Activated CD4-positive, alpha-beta T cell treated with anti-CD3 and anti-CD28 coated beads, Interleukin-2, amount 50 U/mL, for 24 hours (primary cell): Measurements from ENCODE around the gene DIRAS2.
"Not testable (repeated sequence)": the region's sequence is repeated elsewhere in the genome, so short reads cannot be mapped to it uniquely, and the experiment has no call there.

Source experiments
- DNase-seq, 2 donors: peaks; one replicate each; pipeline ENCODE4 v3.0.0-alpha.2; 2020; ENCODE audit warnings: low read depth in 1 of 2, low spot score in 1 of 2

The DIRAS2 gene, protein sequence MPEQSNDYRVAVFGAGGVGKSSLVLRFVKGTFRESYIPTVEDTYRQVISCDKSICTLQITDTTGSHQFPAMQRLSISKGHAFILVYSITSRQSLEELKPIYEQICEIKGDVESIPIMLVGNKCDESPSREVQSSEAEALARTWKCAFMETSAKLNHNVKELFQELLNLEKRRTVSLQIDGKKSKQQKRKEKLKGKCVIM

DNA sequence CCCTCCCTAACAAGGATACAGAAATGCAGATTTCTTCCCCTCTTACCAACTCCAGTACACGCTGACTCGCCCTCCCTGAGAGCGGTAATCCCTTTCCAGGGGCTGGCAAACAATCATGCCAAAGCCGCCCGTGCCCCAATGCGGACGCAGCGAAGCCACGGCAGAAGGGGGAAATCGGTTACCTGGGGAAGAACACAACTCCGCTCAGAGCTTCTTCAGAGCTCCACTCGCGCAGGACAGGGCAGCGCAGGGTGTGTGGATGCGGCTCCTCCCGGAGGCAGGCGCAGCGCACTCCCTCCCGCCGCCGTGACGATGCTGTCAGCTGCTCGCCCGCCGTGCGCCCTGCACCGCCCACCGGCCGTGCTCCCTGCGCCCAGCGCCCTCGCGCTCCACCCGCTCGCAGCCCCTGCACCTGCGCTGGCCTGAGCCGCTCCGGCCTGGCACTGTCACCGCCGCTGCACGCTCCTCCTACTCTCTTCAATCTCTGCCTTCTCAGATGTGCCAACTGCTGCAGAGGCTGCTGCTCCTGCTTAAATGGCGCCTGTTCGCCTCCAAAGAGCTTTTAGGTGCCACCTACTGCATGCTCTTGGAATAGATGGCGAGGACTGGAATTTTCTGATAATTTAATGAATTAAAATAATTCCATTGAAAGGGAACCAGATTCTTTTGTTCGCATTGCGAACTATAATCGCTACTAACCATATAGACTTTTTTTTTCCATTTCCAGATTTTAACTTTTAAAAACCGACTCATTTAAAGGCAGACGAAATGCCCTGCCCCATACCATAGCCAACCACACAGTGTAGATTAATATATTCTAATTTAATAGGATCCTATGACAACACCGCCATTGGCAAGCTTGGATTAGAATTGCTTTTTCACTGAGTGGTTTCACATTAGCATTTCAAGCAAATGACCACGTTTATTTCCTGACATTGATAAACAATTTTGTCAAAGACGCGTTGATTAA is at the start of gene DIRAS2:
Gene DIRAS2, minus strand, starts transcription at position 255 of the 970 bp plus-strand sequence. CDS start 28,997 bp downstream, outside the sequence.
- DNase-seq, result peak in 1 of 2 donors; percentile 1

DNA sequence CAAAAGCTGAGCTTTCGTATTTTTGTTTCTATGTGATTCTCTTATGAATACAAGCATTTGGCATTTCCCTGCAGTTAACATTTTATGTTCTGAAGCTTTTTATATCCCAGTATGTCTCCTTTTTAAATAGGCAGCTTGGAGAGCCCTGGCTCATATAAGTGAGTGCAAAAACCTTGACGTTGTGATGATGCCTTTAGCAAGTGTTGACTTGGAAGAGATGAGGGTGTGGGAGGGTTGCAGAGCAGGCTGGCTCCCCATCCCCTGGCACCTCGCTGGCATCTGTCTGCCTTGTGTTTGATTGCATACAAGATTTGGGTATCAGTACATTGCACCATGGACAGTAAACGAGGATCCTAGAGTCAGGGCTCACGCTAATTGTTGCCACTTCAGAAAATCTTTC is 42.1 kb upstream of the DIRAS2 start:
- DNase-seq, result no peak

DNA sequence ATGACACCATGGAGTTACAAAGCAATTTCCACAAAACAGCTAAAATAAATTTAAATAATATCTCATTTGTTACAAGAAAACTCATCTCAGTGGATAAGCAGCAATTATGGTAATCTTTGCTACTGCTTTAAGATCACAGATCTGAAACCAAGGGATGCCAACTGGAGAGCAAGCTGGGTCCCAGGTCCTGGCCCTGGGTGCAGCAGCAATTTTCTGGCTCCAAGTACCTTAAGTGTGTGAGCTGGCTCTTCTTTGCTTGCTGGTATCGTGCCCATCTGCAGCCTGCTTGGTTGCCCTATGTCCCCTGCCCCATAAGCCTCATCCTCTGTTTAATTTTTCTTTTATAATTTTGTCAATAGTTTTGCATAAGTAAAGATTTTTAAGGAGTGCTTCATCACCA is 41.5 kb upstream of the DIRAS2 start:
- no peak for DNase-seq

DNA sequence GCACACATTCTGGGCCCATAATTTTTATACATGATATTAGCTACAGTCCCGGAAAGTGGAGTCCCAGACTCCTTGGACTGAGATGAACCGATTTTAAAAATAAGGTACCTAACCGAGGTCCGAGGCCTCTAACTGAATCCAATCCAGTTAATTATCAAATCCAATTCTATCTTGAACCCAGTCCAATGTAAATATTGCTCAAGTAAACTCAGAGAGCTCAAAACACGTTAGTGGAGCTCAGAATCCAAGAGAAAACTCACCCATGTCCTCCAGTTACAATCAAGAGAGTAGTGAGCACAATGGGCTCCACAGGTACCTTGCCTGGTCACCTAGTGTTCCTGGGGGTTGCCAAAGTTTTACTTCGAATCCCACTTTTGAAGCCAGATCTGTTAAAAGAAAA is 37.9 kb upstream of the DIRAS2 start:
- no peak for DNase-seq

DNA sequence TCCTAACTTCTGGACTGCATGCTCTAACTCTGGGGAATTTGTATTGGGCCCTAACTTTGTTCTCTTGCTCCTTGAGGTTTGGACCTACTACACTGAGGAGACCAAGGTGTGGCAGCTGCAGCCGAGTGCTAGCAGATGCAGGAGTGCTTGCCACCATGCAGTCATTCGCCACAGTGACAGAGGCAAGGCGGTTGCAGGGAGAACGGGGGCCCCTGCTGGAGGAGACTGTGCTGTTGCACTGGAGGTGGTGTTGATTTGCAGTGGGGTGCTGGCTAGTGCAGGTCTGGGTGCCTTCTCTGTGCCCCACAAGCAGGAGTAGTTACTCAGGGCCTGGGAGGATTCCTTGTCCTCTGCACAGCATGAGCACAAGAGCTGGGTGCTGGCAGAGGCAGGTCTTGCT is 22.4 kb upstream of the DIRAS2 start:
- DNase-seq, result no peak

DNA sequence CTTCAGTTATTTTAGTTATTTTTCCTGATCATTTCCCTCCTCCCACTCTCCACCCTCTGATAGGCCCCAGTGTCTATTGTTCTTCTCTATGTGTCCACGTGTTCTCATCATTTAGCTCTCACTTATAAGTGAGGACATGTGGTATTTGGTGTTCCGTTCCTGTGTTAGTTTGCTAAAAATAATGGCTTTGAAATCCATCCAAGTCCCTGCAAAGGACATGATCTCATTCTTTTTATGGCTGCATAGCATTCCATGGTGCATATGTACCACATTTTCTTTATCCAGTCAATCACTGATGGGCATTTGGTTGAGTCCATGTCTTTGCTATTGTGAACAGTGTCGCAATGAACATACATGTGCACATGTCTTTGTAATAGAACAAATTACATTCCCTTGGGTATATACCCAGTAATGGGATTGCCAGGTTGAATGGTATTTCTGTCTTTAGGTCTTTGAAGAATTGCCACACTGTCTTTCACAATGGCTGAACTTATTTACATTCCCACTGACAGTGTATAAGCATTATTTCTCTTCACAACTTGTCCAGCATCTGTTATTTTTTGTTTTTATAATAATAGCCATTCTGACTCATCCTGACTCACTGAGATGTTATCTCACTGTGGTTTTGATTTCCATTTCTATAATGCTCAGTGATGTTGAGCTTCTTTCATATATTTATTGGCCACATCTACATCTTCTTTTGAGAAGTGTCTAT is 17.2 kb upstream of the DIRAS2 start:
- DNase-seq, result no peak

DNA sequence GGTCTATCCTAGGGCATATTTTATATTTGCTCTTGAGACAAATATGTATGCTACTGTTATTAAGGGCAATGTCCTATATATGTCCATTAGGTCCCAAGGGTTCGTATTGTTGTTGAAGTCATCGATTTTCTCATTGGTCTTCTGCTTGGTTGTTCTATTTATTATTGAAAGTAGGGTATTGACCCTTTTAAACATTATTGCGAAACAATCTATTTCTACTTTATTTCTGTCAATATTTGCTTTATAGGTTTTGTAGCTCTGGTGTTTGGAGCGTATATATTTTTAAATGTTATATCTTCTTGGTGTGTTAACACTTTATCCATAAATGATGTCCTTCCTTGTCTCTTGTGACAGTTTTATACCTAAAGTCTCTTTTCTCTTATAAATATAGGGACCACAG is 16.2 kb upstream of the DIRAS2 start:
- DNase-seq, result no peak

DNA sequence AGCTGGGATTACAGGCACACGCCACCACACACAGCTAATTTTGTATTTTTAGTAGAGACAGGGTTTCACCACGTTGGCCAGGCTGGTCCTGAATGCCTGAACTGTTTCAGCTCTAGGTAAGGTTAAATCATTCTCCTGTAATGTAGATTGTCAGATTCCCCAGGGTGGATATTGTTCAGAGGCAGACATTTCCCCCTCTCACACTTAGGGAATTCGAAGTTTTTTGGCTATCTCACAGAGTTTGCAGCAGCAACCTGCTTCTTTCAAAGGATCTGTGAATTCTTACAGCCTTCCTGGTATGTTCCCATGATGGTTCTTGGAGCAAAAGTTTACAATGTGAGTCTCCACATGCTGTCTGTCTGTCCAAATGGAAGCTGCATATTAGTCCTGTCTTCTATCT is 15.6 kb upstream of the DIRAS2 start:
- DNase-seq, result no peak

DNA sequence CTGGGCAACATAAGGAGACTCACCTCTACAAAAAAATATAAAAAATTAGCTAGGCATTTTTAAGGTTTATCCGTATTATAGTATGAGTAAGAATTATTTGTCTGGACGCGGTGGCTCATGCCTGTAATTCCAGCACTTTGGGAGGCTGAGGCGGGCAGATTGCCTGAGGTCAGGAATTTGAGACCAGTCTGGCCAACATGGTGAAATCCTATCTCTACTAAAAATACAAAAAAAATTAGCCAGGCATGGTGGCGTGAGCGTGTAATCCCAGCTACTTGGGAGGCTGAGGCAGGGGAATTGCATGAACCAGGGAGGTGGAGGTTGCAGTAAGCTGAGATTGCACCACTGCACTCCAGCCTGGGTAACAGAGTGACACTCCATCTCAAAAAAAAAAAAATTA is 14.3 kb upstream of the DIRAS2 start:
- DNase-seq, result not testable (repeated sequence)

DNA sequence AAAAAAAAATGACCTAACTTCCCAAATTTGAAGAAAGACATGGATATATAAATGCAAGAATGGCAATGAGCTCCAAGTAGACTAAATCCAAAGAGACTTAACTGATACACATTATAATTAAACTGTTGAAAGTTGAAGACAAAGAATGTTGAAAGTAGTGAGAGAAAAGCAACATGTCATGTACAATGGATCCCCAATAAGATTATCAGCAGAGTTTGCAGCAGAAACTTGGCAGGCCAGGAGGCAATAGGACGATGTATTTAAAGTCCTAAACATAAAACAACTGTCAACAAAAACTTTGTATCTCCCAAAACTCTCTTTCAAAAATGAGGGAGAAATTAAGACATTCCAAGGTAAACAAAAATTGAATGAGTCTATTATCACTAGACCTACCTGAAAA is 8.6 kb upstream of the DIRAS2 start:
- DNase-seq, result no peak

DNA sequence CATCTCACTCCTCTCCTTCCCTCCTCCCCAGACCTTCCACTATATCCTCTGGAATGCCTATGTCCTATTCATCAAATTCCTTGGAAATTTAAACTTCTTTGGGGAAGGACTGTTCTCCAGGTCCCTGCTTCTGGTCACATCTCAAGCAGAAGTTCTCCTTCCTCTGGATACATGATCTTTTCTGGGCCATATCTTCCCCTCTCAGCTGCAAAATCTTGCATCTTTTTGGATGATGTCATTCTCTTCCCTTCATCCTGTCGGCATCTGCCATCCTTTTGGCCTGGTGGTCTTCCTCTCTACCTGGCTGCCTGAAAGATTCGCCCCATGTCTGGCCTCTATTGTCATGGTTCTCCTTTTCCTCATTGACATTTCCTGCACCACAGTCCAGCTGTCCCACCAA is 5.2 kb upstream of the DIRAS2 start:
- no peak for DNase-seq

DNA sequence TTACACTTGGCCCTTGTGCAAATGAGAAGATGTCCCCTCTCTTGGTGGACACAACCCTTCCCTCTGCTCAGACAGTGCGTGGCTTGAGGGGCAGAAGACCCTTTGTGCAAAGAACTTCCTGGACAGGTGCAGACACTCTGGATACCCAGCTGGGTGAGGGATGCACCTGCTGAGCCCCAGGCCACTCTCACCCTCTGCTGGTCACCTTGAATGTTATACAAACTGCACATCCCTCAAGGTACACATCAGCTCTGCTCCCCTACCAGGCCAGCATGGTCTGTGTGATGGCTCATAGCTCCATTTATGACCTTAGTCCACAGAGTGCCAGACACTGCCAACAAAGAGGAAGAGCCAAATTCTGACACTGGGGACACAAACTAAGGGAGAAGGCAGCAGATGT is 3.1 kb upstream of the DIRAS2 start:
- DNase-seq, result no peak

DNA sequence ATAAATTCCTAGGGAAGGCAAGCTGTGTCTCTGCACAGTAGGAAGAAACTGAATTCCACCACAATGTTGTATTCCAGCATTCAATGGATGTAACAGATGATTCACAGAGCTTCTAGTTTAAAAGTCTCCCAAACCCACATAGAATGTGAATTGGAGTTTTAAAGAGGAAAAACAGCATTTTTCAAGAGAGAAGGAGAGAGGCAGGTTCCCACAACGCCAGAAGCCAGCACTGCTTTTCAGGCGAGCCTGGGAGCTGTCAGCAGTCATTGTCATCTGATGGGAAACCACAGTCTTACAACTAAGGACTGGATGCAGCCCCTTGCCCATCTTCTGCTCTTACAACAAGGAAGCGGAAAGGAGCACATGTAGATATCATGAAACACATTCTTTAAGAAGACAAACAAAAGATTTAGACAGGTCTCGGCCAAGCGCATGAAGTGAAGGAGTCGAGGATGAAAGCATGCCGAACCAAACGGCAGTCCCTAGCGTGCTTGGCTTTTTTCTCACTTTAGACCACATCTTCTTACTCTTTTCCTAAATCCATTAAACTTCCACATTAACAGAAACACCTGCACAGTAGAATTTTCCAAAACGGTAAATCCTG is 638 bp downstream of the DIRAS2 start:
- no peak for DNase-seq

DNA sequence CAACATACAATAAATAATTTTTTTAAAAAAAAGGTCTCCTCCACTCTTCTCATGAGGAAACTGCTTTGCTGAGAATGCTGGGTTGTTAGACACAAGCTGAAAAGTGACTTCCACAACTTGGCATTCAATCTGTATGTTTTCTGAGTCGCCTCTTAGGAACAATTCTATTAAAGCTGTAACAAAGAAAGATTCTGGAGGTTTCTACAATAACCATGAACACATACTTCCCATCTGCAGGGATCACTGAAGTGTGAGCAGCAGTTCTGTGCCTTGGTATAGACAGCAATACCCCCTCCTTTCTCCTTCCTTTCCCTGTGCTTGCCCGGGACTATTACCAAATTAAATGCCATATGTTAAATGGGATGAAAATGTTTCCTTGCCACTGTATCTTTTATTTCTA is 1.5 kb downstream of the DIRAS2 start:
- DNase-seq, result no peak

DNA sequence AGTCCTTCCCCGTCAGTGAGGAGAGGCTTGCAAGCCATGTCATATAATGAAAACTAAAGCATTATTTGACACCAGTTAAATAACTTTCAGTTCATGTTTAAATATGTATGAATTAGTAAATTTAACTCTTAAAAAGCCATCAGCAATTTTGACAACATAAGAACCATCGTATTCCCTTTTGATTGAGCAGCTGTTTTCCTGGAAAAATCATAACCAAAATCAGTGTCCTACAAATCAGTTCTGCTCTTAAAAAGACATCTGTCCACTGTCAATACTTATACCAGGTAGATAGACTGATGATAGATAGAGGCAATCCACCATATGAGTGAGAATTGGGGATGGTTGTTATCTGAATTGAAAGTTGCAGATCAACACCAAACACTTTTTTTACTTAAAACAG is 2.3 kb downstream of the DIRAS2 start:
- no peak for DNase-seq

DNA sequence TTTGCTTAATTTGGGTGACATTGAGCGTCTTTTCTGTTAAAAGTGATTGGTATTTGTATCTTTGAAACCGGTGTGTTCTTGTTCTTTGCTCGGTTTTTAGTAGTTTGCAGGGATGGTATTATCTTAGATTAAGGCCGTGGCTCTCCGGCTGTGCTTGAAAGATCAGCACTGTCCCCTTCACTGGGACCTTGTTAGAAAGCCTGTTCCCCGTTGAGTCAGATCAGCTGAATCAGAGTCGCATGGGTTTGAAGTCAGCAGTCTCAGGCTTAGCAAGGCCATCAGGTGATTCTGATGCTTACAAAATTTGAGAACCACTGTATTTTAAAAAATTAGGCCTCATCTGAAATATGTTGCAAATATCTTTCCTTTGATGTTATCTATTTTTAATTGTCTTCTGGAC is 5.0 kb downstream of the DIRAS2 start:
- no peak for DNase-seq

DNA sequence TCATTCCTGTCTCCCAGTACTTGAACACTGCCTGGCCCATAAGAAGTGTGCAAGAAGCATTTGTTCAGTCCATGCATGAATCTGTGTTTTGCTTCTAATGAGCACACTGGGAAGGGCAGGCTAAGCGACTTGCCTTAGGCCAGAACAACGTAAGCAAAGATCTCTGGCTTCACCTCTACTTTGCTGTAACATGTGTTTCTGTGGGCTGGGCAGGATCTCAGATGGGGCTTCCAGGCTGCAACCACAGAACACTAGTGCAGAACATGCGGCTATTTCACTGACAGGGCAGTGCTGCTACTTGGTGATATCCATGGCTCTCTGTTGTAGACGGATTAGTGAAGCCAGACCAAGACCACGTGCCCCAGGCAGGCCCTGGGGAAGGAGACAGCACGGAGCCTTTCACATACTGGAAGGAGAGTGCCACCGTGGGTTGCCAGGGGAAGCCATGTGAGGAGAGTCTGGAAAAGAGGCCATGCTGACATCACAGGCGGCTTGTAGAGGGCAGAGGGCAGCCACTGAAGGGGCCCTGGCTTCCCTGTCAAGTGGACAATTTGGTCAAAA is 9.9 kb downstream of the DIRAS2 start:
- no peak for DNase-seq

DNA sequence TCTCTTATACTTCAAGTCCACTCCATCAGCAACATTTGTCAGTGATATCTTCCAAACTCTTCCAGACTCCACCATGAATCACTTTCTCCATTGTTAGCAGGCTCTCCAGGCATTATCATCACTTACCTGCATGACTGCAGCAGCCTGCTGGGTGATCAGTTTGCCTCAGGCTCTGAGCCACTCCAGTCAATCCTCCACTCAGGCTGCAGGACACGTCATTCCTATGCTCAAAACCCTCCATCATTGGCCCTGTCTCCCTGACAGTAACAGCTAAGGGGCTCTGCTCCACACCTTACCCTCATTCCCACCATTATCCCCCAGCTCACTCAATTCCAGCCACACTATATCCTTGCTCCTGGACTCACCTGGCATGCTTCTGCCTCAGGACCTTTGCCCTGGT is 10.7 kb downstream of the DIRAS2 start:
- DNase-seq, result no peak

DNA sequence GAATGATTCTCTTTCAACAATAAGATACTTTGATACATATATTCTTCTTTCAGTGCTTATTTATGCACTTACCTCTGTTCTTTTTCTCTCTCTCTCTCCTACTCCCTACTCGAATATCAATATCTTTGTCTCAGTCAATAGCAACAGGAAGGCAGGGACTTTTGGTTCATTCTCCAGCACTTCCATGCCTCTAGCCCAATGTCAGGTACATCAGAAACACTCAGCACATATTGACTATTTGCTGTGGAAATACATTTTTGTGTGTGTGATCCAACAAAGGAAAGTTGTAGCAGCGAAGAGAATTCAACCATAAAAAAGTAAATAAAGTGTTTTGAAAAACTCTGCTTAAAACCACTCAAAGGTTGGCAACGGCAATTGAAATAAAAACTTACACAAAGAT is 12.6 kb downstream of the DIRAS2 start:
- DNase-seq, result no peak

DNA sequence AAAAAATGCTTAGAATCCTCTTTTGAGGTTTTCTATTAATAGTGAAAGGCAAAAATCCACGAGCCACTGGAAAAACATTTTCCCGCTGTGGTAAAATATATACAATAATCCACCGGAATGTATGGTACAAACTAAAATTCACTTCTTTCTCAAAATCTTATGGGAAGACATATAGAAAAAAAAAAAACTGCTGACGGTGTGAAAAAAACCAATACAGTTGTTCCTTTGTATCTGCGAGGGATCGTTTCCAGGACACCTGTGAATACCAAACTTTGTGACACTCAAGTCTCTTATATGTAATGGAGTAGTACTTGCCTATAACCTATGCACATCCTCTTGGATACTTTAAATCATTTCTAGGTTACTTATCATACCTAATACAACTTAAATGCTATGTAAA is 13.3 kb downstream of the DIRAS2 start:
- DNase-seq, result no peak

DNA sequence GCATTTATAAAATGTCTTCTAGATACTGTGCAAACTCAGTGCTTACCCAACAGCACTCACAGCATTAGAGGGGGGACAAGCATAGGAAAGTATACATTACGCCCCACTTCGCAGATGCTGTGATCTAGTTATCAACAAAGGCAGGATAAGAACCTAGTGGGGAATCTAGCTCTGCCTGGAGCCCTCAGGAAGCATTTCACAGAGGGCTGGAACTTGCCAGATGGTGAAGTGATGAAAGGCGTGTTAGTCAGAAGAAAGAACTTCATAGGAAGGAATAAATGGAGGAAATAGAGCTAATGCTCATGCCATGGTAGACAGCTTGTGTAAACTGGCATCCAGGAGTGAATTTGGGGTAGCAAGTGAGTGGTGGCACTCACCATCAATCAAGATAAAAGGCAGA is 25.8 kb downstream of the DIRAS2 start:
- no peak for DNase-seq
